GM23338 (cell line): ENCODE measurements around the gene DUSP8.

ENCODE experiments used
- CREB1 ChIP-seq: fragments of 250-450 bp; sonication (Bioruptor Pico); IDR thresholded peaks from 2 replicates; pipeline ENCODE4 v1.5.0; 2020; ENCODE audit warnings: low read depth, mild to moderate bottlenecking, moderate library complexity
- CTCF ChIP-seq, 2 experiments: fragments of 200-600 bp in 1 of 2; sonication (generic) in 1 of 2; conservative IDR thresholded peaks; 2 replicates each; pipeline versions ENCODE4 v1.5.1 to v1.6.1; 2016 to 2017; ENCODE audit warnings: antibody characterized with exemption in 2 of 2, low read depth in 2 of 2, mild to moderate bottlenecking in 2 of 2, moderate library complexity in 1 of 2
- ETS1 ChIP-seq: IDR thresholded peaks from 2 replicates; pipeline ENCODE4 v1.6.1; 2016; ENCODE audit warnings: antibody characterized with exemption
- EZH2 ChIP-seq: fragments of 200-600 bp; sonication (generic); IDR thresholded peaks from one replicate; pipeline ENCODE4 v1.8.0; 2017; ENCODE audit warnings: antibody characterized with exemption, mild to moderate bottlenecking, low read depth; ENCODE audit not compliant: unreplicated experiment
- EZH2phosphoT487 ChIP-seq: fragments of 200-600 bp; sonication (generic); IDR thresholded peaks from one replicate; pipeline ENCODE4 v1.8.1; 2018; ENCODE audit warnings: antibody characterized with exemption; ENCODE audit not compliant: unreplicated experiment
- JUNB ChIP-seq: IDR thresholded peaks from one replicate; pipeline ENCODE4 v1.6.1; 2016; ENCODE audit warnings: antibody characterized with exemption; ENCODE audit not compliant: unreplicated experiment
- POLR2AphosphoS5 ChIP-seq: IDR thresholded peaks from 2 replicates; pipeline ENCODE4 v1.6.1; 2016; ENCODE audit warnings: antibody characterized with exemption, low read depth
- REST ChIP-seq: IDR thresholded peaks from one replicate; pipeline ENCODE4 v1.6.1; 2018; ENCODE audit warnings: antibody characterized with exemption; ENCODE audit not compliant: unreplicated experiment
- ZNF114 ChIP-seq: fragments of 250-450 bp; sonication (Bioruptor Pico); IDR thresholded peaks from 2 replicates; pipeline ENCODE4 v1.5.0; 2020; ENCODE audit warnings: mild to moderate bottlenecking, moderate library complexity
- ZNF331 ChIP-seq: fragments of 250-450 bp; sonication (Bioruptor Pico); IDR thresholded peaks from 2 replicates; pipeline ENCODE4 v1.5.0; 2020; ENCODE audit warnings: low read depth, mild to moderate bottlenecking, moderate library complexity

- TF ChIP-seq CREB1 (CRISPR knock-in tag) (no peak), CTCF (conservative IDR thresholded peaks at IDR 0.05; ENCODE audit: low read depth in 2 of 2) (no peak), POLR2AphosphoS5 (no peak), REST (no peak), ZNF114 (CRISPR knock-in tag) (no peak), ZNF331 (CRISPR knock-in tag) (no peak), EZH2phosphoT487 (no peak), EZH2 (no peak), ETS1 (no peak), JUNB (no peak)
Measured at GRCh38 chr11:1513326-1514296, 58.5 kb downstream of the DUSP8 start.
